Midbrain (tissue), 1 donor: ENCODE results near the gene CALD1.

Source experiments
- DNase-seq: peaks from one replicate; lab custom pipeline; 2025; lab: John Stamatoyannopoulos, UW

Gene CALD1

GRCh38 chr7:134788191-134788590 is 8.8 kb downstream of the CALD1 start:
- DNase-seq, result no peak

GRCh38 chr7:134789967-134790685 is 10.7 kb downstream of the CALD1 start:
- DNase-seq, result no peak

- DNase-seq, result no peak
Observed at GRCh38 chr7:134792968-134793367, 13.5 kb downstream of the CALD1 start.

GRCh38 chr7:134795231-134795630 is 15.8 kb downstream of the CALD1 start:
- no peak for DNase-seq

- no peak for DNase-seq
Observed at GRCh38 chr7:134798155-134798554, 18.7 kb downstream of the CALD1 start.

- DNase-seq, result no peak
Observed at GRCh38 chr7:134799377-134799776, 19.9 kb downstream of the CALD1 start.

- DNase-seq, result no peak
Observed at GRCh38 chr7:134802762-134803161, 23.3 kb downstream of the CALD1 start.

- DNase-seq, result no peak
Observed at GRCh38 chr7:134804351-134804750, 24.9 kb downstream of the CALD1 start.

GRCh38 chr7:134804854-134805253 is 25.4 kb downstream of the CALD1 start:
- DNase-seq, result no peak

GRCh38 chr7:134806197-134806596 is 26.8 kb downstream of the CALD1 start:
- DNase-seq, result no peak

GRCh38 chr7:134809616-134810015 is 30.2 kb downstream of the CALD1 start:
- no peak for DNase-seq

- DNase-seq, result no peak
Observed at GRCh38 chr7:134811765-134812164, 32.3 kb downstream of the CALD1 start.

GRCh38 chr7:134813663-134814396 is 34.4 kb downstream of the CALD1 start:
- DNase-seq, result no peak

- DNase-seq, result no peak
Observed at GRCh38 chr7:134814730-134815364, 35.4 kb downstream of the CALD1 start.

- DNase-seq, result no peak
Observed at GRCh38 chr7:134818613-134819345, 39.3 kb downstream of the CALD1 start.

- no peak for DNase-seq
Observed at GRCh38 chr7:134819401-134819800, 40.0 kb downstream of the CALD1 start.

- DNase-seq, result no peak
Observed at GRCh38 chr7:134820295-134820694, 40.9 kb downstream of the CALD1 start.

- no peak for DNase-seq
Observed at GRCh38 chr7:134820778-134821177, 41.3 kb downstream of the CALD1 start.

GRCh38 chr7:134823400-134823799 is 44.0 kb downstream of the CALD1 start:
- DNase-seq, result no peak

- DNase-seq, result no peak
Observed at GRCh38 chr7:134825666-134826065, 46.2 kb downstream of the CALD1 start.

- no peak for DNase-seq
Observed at GRCh38 chr7:134826105-134826504, 46.7 kb downstream of the CALD1 start.

- DNase-seq, result no peak
Observed at GRCh38 chr7:134827436-134827835, 48.0 kb downstream of the CALD1 start.
